Uterus (tissue), 2 donors: ENCODE results near the gene CARMIL3.

Experiments
- POLR2A ChIP-seq, 2 donors: fragments of 450-650 bp; IDR thresholded peaks; one replicate each; pipeline ENCODE4 v1.6.1; 2016; ENCODE audit warnings: antibody characterized with exemption in 2 of 2, mild to moderate bottlenecking in 1 of 2, moderate library complexity in 1 of 2
- TF ChIP-seq, protein P1 (sequence below), 4 experiments: fragments of 200-600 bp in 2 of 4; fragments of 450-650 bp in 2 of 4; sonication (generic) in 2 of 4; IDR thresholded peaks; one replicate each; pipeline ENCODE4 v1.5.1; 2016 to 2019; ENCODE audit warnings: antibody characterized with exemption in 4 of 4, mild to moderate bottlenecking in 2 of 4, moderate library complexity in 1 of 4

DNA sequence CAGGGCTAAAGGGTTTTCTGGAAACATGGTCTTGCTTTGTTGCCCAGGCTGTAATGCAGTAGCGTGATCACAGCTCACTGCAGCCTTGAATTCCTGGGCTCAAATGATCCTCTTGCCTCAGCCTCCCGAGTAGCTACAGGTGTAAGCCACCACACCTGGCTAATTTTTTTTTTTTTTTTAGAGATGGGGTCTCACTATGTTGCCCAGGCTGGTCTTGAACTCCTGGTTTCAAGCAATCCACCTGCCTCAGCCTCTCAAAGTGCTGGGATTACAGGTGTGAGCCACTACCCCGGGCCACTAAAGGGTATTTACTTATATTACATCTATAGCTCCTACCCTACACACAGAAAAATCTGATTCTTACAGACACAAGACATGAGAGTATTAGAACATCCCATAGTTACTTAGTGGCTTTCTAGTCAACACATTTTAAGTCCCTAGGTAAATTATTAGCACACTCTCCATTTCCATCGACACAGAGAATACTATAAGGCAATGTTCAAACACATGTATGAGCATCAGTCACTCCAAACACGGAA, 56.6 kb downstream of the CARMIL3 start:
- TF ChIP-seq, protein P1, sequence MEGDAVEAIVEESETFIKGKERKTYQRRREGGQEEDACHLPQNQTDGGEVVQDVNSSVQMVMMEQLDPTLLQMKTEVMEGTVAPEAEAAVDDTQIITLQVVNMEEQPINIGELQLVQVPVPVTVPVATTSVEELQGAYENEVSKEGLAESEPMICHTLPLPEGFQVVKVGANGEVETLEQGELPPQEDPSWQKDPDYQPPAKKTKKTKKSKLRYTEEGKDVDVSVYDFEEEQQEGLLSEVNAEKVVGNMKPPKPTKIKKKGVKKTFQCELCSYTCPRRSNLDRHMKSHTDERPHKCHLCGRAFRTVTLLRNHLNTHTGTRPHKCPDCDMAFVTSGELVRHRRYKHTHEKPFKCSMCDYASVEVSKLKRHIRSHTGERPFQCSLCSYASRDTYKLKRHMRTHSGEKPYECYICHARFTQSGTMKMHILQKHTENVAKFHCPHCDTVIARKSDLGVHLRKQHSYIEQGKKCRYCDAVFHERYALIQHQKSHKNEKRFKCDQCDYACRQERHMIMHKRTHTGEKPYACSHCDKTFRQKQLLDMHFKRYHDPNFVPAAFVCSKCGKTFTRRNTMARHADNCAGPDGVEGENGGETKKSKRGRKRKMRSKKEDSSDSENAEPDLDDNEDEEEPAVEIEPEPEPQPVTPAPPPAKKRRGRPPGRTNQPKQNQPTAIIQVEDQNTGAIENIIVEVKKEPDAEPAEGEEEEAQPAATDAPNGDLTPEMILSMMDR (IDR thresholded peaks at IDR 0.05): no peak
- TF ChIP-seq POLR2A (IDR thresholded peaks at IDR 0.05): no peak
